ENCODE measurements around the gene EMC7.

- TF ChIP-seq EZH2 (IDR thresholded peaks at IDR 0.05) (no peak), POLR2AphosphoS5 (IDR thresholded peaks at IDR 0.05; ENCODE audit: borderline replicate concordance, low read depth, low read length) (no peak)
Measured at GRCh38 chr15:34125945-34126344, 24.3 kb upstream of the EMC7 start.

All from SK-N-MC (cell line).